T-helper 22 cell (primary cell): ENCODE measurements around the gene GRIK1.

Source experiments
- DNase-seq: peaks from one replicate; pipeline ENCODE4 v3.0.0-alpha.2; 2020; ENCODE audit warnings: low read depth

The GRIK1 gene

GRCh38 chr21:29642551-29643245 is 297.1 kb downstream of the GRIK1 start:
- DNase-seq: no peak

- no peak for DNase-seq
These were observed 297.9 kb downstream of the GRIK1 start for GRCh38 chr21:29641635-29642550.

- no peak for DNase-seq
These were observed 298.7 kb downstream of the GRIK1 start for GRCh38 chr21:29641001-29641634.

DNA sequence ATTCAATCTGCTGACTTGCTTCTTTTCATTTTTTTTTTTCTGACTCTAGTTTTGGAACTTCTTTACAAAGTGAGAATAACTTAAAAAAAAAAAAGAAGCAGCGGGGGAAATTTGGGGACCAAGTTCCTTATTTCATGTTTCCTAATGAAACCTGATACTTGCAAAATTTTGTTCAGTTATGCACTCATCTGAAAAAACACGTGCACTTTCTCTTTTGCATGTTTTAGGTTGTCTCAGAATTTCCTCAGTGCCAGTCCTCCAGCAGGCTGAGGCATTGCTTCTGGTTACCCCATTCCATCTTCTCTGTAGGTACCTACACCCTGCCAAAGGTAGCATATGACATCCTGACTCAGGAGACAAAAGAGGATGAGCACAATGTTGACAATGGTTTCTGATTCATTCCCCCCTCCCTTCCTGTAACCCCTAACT is 299.7 kb downstream of the GRIK1 start:
- no peak for DNase-seq

GRCh38 chr21:29639366-29640079 is 300.3 kb downstream of the GRIK1 start:
- no peak for DNase-seq

DNA sequence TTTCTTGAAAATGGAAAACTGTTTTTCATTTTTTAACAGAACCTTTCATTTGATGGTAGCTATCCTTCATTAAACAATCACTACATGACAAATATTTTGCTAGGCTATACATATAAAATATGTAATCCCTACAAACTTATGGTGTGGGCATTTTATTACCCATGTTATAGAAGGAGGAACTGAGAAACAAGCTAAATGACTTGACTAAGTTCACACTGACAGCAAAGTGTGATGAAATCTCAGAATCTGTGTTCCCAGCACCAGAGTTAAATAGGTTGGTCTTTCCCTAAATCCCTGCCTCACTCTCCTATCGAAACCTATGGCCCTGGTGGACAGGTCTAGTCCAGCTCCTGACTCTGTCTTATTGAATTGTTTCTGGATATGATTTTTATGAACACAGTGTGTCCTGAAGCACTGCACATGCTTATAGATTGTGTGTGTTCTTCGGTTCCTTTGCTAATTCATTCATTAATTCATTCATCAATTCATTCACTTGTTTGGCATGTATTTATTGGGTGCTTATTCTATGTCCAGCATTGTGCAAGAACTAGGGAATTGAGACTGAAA is 301.0 kb downstream of the GRIK1 start:
- no peak for DNase-seq

DNA sequence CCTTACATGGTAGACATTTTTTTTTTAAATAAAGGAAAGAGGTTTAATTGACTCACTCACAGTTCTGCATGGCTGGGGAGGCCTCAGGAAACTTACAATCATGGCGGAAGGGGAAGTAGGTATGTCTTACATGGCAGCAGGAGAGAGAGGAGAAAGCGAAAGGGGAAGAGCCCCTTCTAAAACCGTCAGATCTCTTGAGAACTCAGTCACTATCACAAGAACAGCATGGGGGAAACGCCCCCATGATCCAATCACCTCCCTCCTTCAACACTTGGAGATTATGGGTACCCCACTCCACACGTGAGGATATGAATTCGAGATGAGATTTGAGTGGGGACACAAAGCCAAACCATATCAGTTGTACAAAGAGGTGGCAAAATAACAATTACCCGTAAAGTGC is 301.7 kb downstream of the GRIK1 start:
- DNase-seq: no peak

- no peak for DNase-seq
These were observed 302.2 kb downstream of the GRIK1 start for GRCh38 chr21:29637553-29637952.

GRCh38 chr21:29637134-29637533 is 302.7 kb downstream of the GRIK1 start:
- DNase-seq: no peak

GRCh38 chr21:29634418-29634817 is 305.4 kb downstream of the GRIK1 start:
- no peak for DNase-seq

DNA sequence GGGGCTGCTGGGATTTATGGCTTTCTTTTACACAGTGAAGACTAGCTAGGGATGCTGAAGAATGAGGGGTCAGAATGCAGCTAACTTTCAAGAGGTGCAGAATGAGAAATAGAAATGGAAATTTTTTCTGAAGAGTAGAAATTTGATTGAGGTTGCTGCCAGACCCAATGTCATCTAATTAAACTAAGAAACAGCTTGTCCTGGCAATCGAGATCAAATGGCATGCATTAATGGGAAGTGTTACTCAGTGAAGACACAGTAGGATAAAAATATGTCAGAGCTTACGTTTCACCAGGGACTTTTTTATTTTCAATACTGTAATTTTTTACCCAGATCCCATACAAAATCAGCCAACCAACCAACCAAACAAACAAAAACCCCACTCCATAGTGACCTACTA is 306.0 kb downstream of the GRIK1 start:
- DNase-seq: no peak

GRCh38 chr21:29630441-29630840 is 309.4 kb downstream of the GRIK1 start:
- no peak for DNase-seq

- no peak for DNase-seq
These were observed 311.9 kb downstream of the GRIK1 start for GRCh38 chr21:29627905-29628304.

DNA sequence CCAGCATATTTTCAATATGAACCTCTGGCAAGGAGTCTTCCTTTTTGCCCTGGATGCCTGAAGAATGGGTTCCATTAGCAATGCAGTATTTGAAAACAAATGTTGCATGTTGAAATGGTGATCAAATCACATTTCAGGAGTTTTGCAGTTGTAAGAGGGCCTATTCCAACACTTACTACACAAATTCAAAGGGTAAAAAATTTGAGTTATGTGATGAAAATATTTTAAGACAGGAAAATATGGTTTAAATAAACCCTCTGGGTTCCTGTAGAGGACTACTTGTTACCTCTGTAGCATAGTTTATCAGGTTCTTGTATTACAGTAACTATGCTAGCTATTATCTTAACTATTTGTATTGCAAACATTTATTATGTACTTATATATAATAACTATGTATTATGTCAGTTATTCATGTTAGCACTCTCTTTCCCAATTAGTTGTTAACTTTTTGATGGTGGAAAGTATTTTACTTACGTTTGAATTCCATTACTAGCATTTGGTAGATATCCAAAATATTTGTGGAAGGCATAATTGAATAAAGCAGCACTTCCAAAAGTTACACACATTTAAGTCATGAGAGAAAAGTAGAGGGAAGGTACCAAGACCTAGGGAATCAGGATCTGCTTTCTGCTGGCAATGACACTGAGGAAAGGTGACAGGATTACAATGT is 312.9 kb downstream of the GRIK1 start:
- DNase-seq: no peak

GRCh38 chr21:29625990-29626389 is 313.8 kb downstream of the GRIK1 start:
- DNase-seq: no peak

- no peak for DNase-seq
These were observed 315.0 kb downstream of the GRIK1 start for GRCh38 chr21:29624776-29625175.

GRCh38 chr21:29621525-29621924 is 318.3 kb downstream of the GRIK1 start:
- DNase-seq: no peak

- no peak for DNase-seq
These were observed 323.5 kb downstream of the GRIK1 start for GRCh38 chr21:29616209-29616751.

- no peak for DNase-seq
These were observed 325.9 kb downstream of the GRIK1 start for GRCh38 chr21:29613877-29614276.

DNA sequence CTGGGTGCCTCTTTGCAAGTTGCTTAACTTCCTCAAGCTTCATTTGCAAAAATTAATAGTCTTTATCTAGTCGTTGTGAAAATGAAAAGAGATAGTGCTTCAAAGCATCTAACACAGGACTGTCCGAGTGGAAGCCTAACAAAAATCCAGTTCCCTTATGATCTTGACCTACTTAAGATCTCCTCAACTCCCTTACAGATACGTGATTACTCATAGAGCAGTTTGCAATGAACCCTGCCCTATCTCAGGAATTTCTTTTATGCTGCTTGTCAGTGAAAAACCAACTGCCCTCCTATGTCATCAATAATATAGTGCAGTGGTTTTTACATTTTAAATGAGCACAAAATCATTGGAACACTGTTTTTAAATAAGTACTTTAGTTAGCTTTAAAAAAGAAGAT is 326.8 kb downstream of the GRIK1 start:
- no peak for DNase-seq

- no peak for DNase-seq
These were observed 328.9 kb downstream of the GRIK1 start for GRCh38 chr21:29610779-29611360.
